HepG2 (cell line): ENCODE results near the gene SLC16A2. TPM values are rescaled to one million over a fixed set of nuclear protein-coding genes. Genes with fewer than 3 reads are reported as not detected.

ENCODE experiments used
- ATAC-seq: fragments of 200-7000 bp; cut with Tn5 transposase; 3 replicates; pipeline ENCODE4 v1.9.1; 2020; ENCODE audit warnings: mild to moderate bottlenecking, moderate library complexity
- BruUV-seq: library from RNA; stranded (reverse); fragments of 400-500 nt; replicated peaks from 2 replicates; lab custom pipeline; 2021; lab: Mats Ljungman, UMichigan
- CTCF ChIA-PET: fragments of 300-600 bp; formaldehyde crosslinking; extraction: SDS; loops from one replicate; lab custom pipeline; 2021; ENCODE audit warnings: low total read pairs, inconsistent platforms, low intra/inter-chr PET ratio; lab: Yijun Ruan, JAX
- POLR2A ChIA-PET: fragments of 350-600 bp; sonication (Branson Sonifier 250); formaldehyde crosslinking; loops from one replicate; lab custom pipeline; 2020; ENCODE audit warnings: antibody characterized with exemption, inconsistent platforms; lab: Yijun Ruan, JAX
- DNase-seq: peaks from one replicate; pipeline ENCODE4 v3.0.0-alpha.2; 2015; ENCODE audit warnings: low spot score
- FAIRE-seq: peaks from 3 replicates; lab custom pipeline; 2011; peaks lifted over from hg19 to GRCh38; lab: Jason Lieb, UNC
- H2AFZ ChIP-seq: one replicate; pipeline ENCODE4 v1.6.1; 2011; ENCODE audit warnings: low read length, inconsistent platforms
- H3K27ac ChIP-seq: fragments of 300-600 bp; 3 replicates; pipeline ENCODE4 v1.8.0; 2011; ENCODE audit warnings: mixed run types, mild to moderate bottlenecking, mixed read lengths, low read length, inconsistent platforms; ENCODE audit not compliant: insufficient read depth; ENCODE audit errors: extremely low read length
- H3K27me3 ChIP-seq, 2 experiments: fragments of 200-600 bp in 1 of 2; 2 replicates in 1 of 2; 3 replicates in 1 of 2; pipeline versions ENCODE4 v1.6.0 to v1.8.0; 2011; ENCODE audit warnings: low read length in 2 of 2, mild to moderate bottlenecking in 2 of 2, moderate library complexity in 2 of 2, inconsistent platforms in 1 of 2; ENCODE audit not compliant: insufficient read depth in 2 of 2, control insufficient read depth in 1 of 2
- H3K36me3 ChIP-seq, 2 experiments: fragments of 200-600 bp in 1 of 2; replicated peaks in 1 of 2; 2 replicates in 1 of 2; 3 replicates in 1 of 2; pipeline versions ENCODE4 v1.5.1 to v1.8.0; 2011; ENCODE audit warnings: low read length in 2 of 2, inconsistent platforms in 1 of 2; ENCODE audit not compliant: insufficient read depth in 2 of 2, control insufficient read depth in 1 of 2
- H3K4me1 ChIP-seq: 2 replicates; pipeline ENCODE4 v1.5.1; 2012; ENCODE audit warnings: low read length, inconsistent platforms; ENCODE audit not compliant: insufficient read depth
- H3K4me2 ChIP-seq: 2 replicates; pipeline ENCODE4 v1.6.0; 2011; ENCODE audit warnings: low read depth, low read length, inconsistent platforms
- H3K4me3 ChIP-seq, 3 experiments: fragments of 200-600 bp in 1 of 3; sonication (generic), shearing (Covaris generic) in 1 of 3; replicated peaks in 1 of 3; 2 replicates each; pipeline ENCODE4 v1.5.1; 2011 to 2016; ENCODE audit warnings: low read length in 3 of 3, inconsistent platforms in 2 of 3, low read depth in 2 of 3, mild to moderate bottlenecking in 2 of 3, control low read depth in 1 of 3, mixed read lengths in 1 of 3; ENCODE audit not compliant: insufficient read depth in 1 of 3
- H3K79me2 ChIP-seq: one replicate; pipeline ENCODE4 v1.6.1; 2011; ENCODE audit warnings: low read length, inconsistent platforms; ENCODE audit not compliant: insufficient read depth
- H3K9ac ChIP-seq: 2 replicates; pipeline ENCODE4 v1.6.0; 2011; ENCODE audit warnings: mild to moderate bottlenecking, low read depth, low read length, inconsistent platforms; ENCODE audit not compliant: insufficient read depth
- H3K9me3 ChIP-seq: 2 replicates; pipeline ENCODE4 v1.5.1; 2012; ENCODE audit warnings: mild to moderate bottlenecking, low read length
- H4K20me1 ChIP-seq: 2 replicates; pipeline ENCODE4 v1.6.0; 2011; ENCODE audit warnings: inconsistent platforms, mild to moderate bottlenecking, low read length, moderate library complexity; ENCODE audit not compliant: insufficient read depth
- FOXP4 ChIP-seq: sonication (generic); formaldehyde crosslinking; IDR thresholded peaks from 2 replicates; pipeline ENCODE4 v1.4.0; 2020; ENCODE audit warnings: missing genetic modification reagents
- HDAC2 ChIP-seq: sonication (generic); formaldehyde crosslinking; IDR thresholded peaks from 2 replicates; pipeline ENCODE4 v1.4.0; 2020; ENCODE audit warnings: missing genetic modification reagents
- HNRNPH1 ChIP-seq: fragments of 200-400 bp; formaldehyde crosslinking; optimal IDR thresholded peaks from 2 replicates; pipeline ENCODE3; 2017; ENCODE audit warnings: mild to moderate bottlenecking, low read depth, low read length
- MAFF ChIP-seq: IDR thresholded peaks from 2 replicates; pipeline ENCODE4 v1.6.1; 2011; ENCODE audit warnings: low read depth, low read length, improper control_type of control experiment
- MAX ChIP-seq: IDR thresholded peaks from 2 replicates; pipeline ENCODE4 v1.6.1; 2012; ENCODE audit warnings: inconsistent platforms
- SUZ12 ChIP-seq: fragments of 150-350 bp; IDR thresholded peaks from 2 replicates; pipeline ENCODE4 v1.6.1; 2014; ENCODE audit warnings: low read depth, low read length
- ZBTB2 ChIP-seq: sonication (generic); formaldehyde crosslinking; IDR thresholded peaks from 2 replicates; pipeline ENCODE4 v1.8.0; 2022; ENCODE audit warnings: low read depth, missing genetic modification reagents
- ZNF557 ChIP-seq: sonication (generic); formaldehyde crosslinking; IDR thresholded peaks from 2 replicates; pipeline ENCODE4 v1.4.0; 2020; ENCODE audit warnings: missing genetic modification reagents
- ZNF772 ChIP-seq: sonication (generic); formaldehyde crosslinking; IDR thresholded peaks from 2 replicates; pipeline ENCODE4 v1.5.0; 2020; ENCODE audit warnings: mild to moderate bottlenecking, missing genetic modification reagents
- WGBS: methylation state at CpG from one replicate; pipeline ENCODE4 v1.1.6; 2017; ENCODE audit warnings: low lambda C conversion rate; 5-methylcytosine and 5-hydroxymethylcytosine counted together
- in situ Hi-C: cut with HindIII; loops from 2 replicates; pipeline ENCODE4 v1.10.0; 2017; ENCODE audit warnings: low pct_unique_long_range_greater_than_20kb; ENCODE audit not compliant: extremely low pct_ligation_motif_present
- intact Hi-C: fragments of 100-400 bp; cut with micrococcal nuclease; formaldehyde crosslinking; loops from one replicate; pipeline ENCODE4 v1.10.0; 2022; ENCODE audit not compliant: unreplicated experiment
- polyA plus RNA-seq, 8 experiments: library from polyadenylated mRNA; depleted of rRNA in 3 of 8; stranded (reverse) in 7 of 8; unstranded in 1 of 8; fragments of >200 nt; fragmentation: Illumina TruSeq in 4 of 8; extraction: Trizol in 4 of 8; gene quantifications; 2 replicates each; pipeline versions ENCODE4 v1.2.1 to v1.2.3, GENCODE V29; 2011 to 2016; ENCODE audit warnings: low read depth in 4 of 8, missing spikeins in 1 of 8, mixed read lengths in 1 of 8; ENCODE audit not compliant: insufficient read depth in 1 of 8
- total RNA-seq, 5 experiments: library from RNA; depleted of rRNA; stranded (reverse); fragments of >200 nt; fragmentation: Illumina TruSeq; extraction: Trizol; gene quantifications; 2 replicates each; pipeline ENCODE4 v1.2.3, GENCODE V29; 2016; ENCODE audit warnings: low read depth in 1 of 5

SLC16A2 gene
- total and polyA plus RNA-seq, 2 of the 13 experiments (the other 11 are each of a cell fraction or from before 2014, with no cell fraction given): 0.07 to 0.08 TPM

GRCh38 chrX:74408304-74408703 is 13.0 kb upstream of the SLC16A2 start:
- no peak for FAIRE-seq
- no peak overlapping the region for H3K4me2 ChIP-seq
- H2AFZ ChIP-seq: no peak overlapping the region

More at GRCh38 chrX:74408304-74408703, 13.0 kb upstream of the SLC16A2 start:
- ATAC-seq (no peak), DNase-seq (no peak)
- H3K9ac ChIP-seq: no peak overlapping the region
- WGBS: 0% methylated on average over 1 of the region's 1 CpG
- BruUV-seq: no TSS peak
- H3K27me3 ChIP-seq: no peaks in the 10 kb centered on the region
- no peaks in the 10 kb centered on the region for H4K20me1 ChIP-seq
- no peak overlapping the region for H3K27ac ChIP-seq
- TF ChIP-seq ZNF557 (CRISPR knock-in tag) (no peak), SUZ12 (no peak), ZBTB2 (CRISPR knock-in tag) (no peak), HNRNPH1 (no peak), MAFF (no peak), MAX (no peak), ZNF772 (no peak), FOXP4 (CRISPR knock-in tag) (no peak), HDAC2 (CRISPR knock-in tag) (no peak)
- H3K79me2 ChIP-seq: no peaks in the 10 kb centered on the region
- no peaks in the 10 kb centered on the region for H3K36me3 ChIP-seq
- ChIA-PET CTCF (no interaction called here), POLR2A (no interaction called here)
- H3K9me3 ChIP-seq: no peaks in the 10 kb centered on the region
- H3K4me3 ChIP-seq: no peak overlapping the region
- H3K4me1 ChIP-seq: no peaks in the 10 kb centered on the region
- in situ Hi-C loops: no loop called here
- intact Hi-C loops: no loop called here
